ENCODE measurements around the gene ATP10A.
"Not testable (repeated sequence)": the region's sequence is repeated elsewhere in the genome, so short reads cannot be mapped to it uniquely, and the experiment has no call there.

Gene ATP10A

DNA sequence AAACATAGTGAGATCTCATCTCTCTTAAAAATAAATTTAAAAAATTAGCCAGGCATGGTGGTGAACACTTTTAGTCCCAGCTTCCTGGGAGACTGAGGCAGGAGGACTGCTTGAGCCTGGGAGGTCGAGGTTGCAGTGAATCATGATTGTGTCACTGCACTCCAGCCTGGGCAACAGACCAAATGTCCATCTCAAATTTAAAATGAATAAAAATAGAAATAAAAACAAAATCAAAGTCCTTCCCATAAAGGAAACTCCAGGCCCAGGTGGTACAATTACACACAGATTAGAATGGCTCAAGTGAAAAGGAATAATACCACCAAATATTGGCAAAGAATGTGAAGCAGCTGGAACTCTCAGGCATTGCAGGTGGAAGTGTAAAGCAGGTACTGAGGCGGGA lies 19.3 kb upstream of the ATP10A start:
- TF ChIP-seq, protein P1, sequence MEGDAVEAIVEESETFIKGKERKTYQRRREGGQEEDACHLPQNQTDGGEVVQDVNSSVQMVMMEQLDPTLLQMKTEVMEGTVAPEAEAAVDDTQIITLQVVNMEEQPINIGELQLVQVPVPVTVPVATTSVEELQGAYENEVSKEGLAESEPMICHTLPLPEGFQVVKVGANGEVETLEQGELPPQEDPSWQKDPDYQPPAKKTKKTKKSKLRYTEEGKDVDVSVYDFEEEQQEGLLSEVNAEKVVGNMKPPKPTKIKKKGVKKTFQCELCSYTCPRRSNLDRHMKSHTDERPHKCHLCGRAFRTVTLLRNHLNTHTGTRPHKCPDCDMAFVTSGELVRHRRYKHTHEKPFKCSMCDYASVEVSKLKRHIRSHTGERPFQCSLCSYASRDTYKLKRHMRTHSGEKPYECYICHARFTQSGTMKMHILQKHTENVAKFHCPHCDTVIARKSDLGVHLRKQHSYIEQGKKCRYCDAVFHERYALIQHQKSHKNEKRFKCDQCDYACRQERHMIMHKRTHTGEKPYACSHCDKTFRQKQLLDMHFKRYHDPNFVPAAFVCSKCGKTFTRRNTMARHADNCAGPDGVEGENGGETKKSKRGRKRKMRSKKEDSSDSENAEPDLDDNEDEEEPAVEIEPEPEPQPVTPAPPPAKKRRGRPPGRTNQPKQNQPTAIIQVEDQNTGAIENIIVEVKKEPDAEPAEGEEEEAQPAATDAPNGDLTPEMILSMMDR (IDR thresholded peaks at IDR 0.05; ENCODE audit: low read depth, low read length) = no peak
- no peak for DNase-seq (ENCODE audit: extremely low read depth, low read depth)

DNA sequence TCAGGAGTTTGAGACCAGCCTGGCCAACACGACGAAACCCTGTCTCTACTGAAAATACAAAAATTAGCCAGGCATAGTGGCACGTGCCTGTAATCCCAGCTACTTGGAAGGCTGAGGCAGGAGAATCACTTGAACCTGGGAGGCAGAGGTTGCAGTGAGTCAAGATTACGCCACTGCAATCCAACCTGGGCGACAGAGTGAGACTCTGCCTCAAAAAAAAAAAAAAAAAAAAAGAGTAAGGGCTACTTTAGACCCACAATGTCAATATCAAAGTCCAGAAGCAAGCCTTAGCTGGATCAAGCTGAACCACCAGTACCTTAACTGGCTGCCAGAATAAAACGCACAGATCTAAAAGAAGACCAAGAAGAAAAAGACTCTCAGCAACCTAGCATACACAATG lies 17.8 kb upstream of the ATP10A start:
- not testable (repeated sequence) for DNase-seq (ENCODE audit: extremely low read depth, low read depth)

DNA sequence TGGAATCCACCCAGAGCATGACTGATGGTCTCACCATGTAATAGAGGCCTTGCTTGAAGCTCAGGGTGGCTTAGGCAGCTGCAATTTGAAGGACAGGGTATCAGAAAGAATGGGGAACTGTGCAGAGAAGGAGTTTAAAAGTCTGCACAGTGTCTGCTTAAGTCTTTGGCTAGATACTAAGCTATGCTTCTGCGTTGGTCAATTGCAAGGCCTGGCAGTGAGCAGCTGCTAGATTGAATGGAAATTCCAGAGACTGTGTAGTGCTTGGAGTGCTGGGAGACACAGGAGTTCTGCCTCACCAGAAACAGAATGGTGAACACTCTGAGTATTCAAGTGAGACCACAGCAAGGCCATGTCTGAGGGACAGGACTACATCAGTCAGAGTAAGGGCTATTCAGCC lies 17.3 kb upstream of the ATP10A start:
- no peak for DNase-seq (ENCODE audit: extremely low read depth, low read depth)
- TF ChIP-seq, protein P1 (IDR thresholded peaks at IDR 0.05; ENCODE audit: low read depth, low read length) = no peak

DNA sequence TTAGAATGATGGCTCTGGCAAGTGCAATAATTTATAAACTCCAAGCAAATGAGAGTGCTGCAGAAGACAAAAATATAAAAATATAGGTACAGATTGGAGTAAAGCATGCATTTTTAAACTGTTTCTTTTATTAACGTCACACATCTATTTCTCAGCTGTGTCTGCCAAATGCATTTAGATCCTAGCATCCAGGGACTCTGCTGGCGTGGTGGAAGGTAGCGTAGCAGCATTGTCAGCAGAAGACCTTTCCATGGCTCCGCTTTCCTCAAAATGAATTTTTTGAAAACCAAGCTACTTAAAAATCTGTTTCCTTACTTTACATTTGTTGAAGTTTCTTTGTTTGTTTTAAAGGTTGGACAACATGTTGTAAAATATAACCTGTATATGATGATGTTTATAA lies 16.3 kb upstream of the ATP10A start:
- no peak for DNase-seq (ENCODE audit: extremely low read depth, low read depth)
- TF ChIP-seq, protein P1 (IDR thresholded peaks at IDR 0.05; ENCODE audit: low read depth, low read length) = no peak

DNA sequence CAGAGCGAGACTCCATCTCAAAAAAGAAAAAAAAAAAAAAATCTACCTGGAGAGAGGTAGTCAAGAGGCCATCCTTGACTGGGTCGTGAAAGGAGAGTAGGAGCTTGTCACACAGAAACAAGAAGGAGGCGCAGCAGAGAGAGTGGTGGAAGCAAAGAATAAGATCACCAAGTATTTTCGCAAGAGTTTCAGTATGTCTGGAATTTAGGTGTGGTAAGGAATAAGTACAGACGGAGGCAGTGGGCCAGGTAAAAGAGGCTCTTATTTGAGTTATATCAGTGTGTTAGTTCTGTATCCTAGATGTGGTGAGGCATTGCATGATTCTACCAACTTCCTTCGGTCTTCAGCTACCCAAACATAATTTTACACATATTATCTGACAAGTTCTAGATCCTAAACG lies 14.6 kb upstream of the ATP10A start:
- TF ChIP-seq, protein P1 (IDR thresholded peaks at IDR 0.05; ENCODE audit: low read depth, low read length) = no peak
- DNase-seq (ENCODE audit: extremely low read depth, low read depth) = no peak

DNA sequence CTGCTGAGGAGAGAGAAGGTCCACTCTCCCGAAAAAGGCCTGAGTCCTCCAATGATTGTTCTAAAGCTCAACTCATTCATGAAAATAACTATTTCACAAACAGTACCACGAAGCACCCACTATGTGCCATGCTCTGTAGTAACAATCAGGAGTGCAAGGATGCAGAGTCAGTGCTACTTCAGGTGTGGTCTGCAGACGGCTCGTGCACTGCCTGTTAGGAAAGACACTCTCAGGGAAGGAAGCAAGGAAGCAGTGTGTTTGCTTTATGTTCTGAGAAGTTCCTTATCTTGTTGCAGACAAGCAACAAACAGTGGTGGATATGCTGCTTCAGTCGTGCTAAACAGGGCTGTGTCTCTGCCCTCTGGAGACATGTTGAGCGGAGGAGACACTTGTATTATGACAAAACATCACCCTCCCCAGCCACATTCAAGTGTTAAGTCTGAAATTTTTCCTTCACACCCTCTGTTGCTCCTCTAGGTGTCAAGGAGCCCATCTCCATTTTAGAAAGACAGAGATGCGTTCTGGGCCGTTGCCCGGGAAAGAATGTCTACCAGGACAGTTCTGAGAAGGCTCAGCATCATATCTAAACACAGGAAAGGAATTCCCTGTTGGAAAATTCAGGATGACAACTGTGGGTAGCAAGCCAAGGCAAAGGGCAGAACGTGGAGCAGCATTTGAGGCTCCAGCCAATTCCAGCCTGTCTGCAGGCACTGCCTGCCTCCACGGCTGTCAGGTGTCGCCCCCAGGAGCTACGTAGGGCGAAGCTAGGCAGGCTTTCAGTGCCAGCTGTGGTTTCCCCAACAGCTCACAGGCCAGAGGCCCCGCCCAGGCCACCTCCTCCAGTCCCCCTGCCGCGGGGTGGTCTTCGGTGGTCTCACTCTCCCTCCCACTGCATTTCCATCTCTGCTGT lies 13.4 kb upstream of the ATP10A start:
- TF ChIP-seq, protein P1 (IDR thresholded peaks at IDR 0.05; ENCODE audit: low read depth, low read length) = no peak
- DNase-seq (ENCODE audit: extremely low read depth, low read depth) = no peak

DNA sequence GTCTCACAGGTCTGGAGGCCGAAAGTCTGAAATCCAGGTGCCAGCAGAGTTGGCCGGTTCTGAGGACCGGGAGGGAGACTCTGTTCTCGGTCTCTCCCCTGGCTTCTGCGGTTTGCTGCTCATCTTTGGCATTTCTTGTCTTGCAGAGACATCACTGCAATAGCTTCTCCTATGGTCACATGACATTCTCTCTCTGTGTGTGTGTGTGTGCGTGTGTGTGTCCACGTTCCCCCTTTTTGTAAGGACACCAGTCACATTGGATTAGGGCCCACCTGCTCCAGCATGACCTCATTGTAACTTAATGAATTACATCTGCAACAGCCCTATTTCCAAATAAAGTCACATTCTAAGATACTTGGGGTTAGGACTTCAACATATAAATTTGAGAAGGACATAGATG lies 12.4 kb upstream of the ATP10A start:
- TF ChIP-seq, protein P1 (IDR thresholded peaks at IDR 0.05; ENCODE audit: low read depth, low read length) = no peak
- DNase-seq (ENCODE audit: extremely low read depth, low read depth) = no peak

DNA sequence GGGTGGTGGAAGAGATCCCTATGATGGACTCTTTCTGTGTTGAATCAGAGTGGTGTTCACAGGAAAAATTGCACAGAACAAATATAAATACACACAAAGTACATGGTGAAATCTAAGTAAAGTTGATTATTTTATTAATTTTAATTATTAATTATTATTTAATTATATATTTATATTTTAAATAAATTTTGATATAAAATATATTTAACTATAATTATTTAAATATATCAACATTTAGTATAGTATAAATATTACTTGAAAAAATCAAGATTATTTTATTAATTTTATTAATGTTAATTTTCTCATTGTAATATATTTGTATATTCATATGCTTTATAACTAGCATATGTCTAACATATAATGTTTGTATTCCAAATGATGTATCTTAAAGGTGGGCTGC lies 11.3 kb upstream of the ATP10A start:
- DNase-seq (ENCODE audit: extremely low read depth, low read depth) = no peak
- TF ChIP-seq, protein P1 (IDR thresholded peaks at IDR 0.05; ENCODE audit: low read depth, low read length) = no peak
